ENCODE measurements around the gene ADGRA1. TPM values are rescaled to one million over a fixed set of nuclear protein-coding genes. Genes with fewer than 3 reads are reported as not detected.
A peak's percentile ranks its signal among the peaks of the same experiment; 100 is the strongest.

Gene ADGRA1
- total and polyA plus RNA-seq, 2 of the 8 experiments (the other 6 are each of a cell fraction or from before 2014, with no cell fraction given), result 0.17 to 0.21 TPM

- ChIA-PET POLR2A (ENCODE audit: partially characterized antibody) (no interaction called here), CTCF (ENCODE audit: partially characterized antibody) (interaction anchor here (0.6 to 0.7 kb wide), 3 partner anchors 17 to 229 kb away, joined by 3 to 4 read pairs (median 3); no protein-coding TSS in a partner anchor)
- TF ChIP-seq SUZ12 (IDR thresholded peaks at IDR 0.05; ENCODE audit: low read length) (no peak), TAF7 (optimal IDR thresholded peaks at IDR 0.05; ENCODE audit: borderline replicate concordance, low read depth, low read length) (no peak), BACH1 (IDR thresholded peaks at IDR 0.05; ENCODE audit: low read length) (no peak), EP300 (IDR thresholded peaks at IDR 0.05; ENCODE audit: borderline replicate concordance in 1 of 2, low read depth in 2 of 2, low read length in 2 of 2) (no peak), KDM4A (IDR thresholded peaks at IDR 0.05; ENCODE audit: low read depth, low read length, severe bottlenecking) (no peak), SAP30 (IDR thresholded peaks at IDR 0.05; ENCODE audit: insufficient read depth, insufficient replicate concordance, low read length) (no peak), CBX5 (IDR thresholded peaks at IDR 0.05; ENCODE audit: low read depth, low read length) (no peak), HDAC2 (IDR thresholded peaks at IDR 0.05; ENCODE audit: borderline replicate concordance in 1 of 2, low read depth in 2 of 2, low read length in 2 of 2) (no peak)
- TF ChIP-seq, protein P1, sequence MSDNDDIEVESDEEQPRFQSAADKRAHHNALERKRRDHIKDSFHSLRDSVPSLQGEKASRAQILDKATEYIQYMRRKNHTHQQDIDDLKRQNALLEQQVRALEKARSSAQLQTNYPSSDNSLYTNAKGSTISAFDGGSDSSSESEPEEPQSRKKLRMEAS (IDR thresholded peaks at IDR 0.05), result no peak
- 91% methylated on average over 24 of the region's 26 CpGs; no CpG with 5 or more reads in 1 of the 2 experiments for WGBS, 2 experiments (ENCODE audit: extremely low coverage in 1 of 2, insufficient coverage in 1 of 2, insufficient read length in 1 of 2, insufficient replicate concordance in 2 of 2, low coverage in 1 of 2, low lambda C conversion rate in 2 of 2, missing lambda C conversion rate in 1 of 2)
- Histone ChIP-seq H2AK5ac (ENCODE audit: low read depth, low read length) (no peak overlapping the region), H2BK20ac (ENCODE audit: low read length) (no peak overlapping the region), H4K5ac (ENCODE audit: insufficient read length, low read depth, low read length) (no peak overlapping the region), H3K36me3 (ENCODE audit: control insufficient read depth in 2 of 4, insufficient read depth in 4 of 4, low read length in 3 of 4) (no peaks in the 10 kb centered on the region), H3K4ac (replicated peaks; ENCODE audit: insufficient read length, low read depth, low read length) (no peak overlapping the region), H3K4me3 (ENCODE audit: extremely low read depth in 1 of 4, insufficient read depth in 2 of 4, low read depth in 3 of 4, low read length in 4 of 4) (no peak overlapping the region), H3K23ac (ENCODE audit: insufficient read length) (no peak overlapping the region), H2BK12ac (ENCODE audit: low read depth, low read length) (no peak overlapping the region), H2BK5ac (ENCODE audit: low read depth, low read length) (no peak overlapping the region), H3K18ac (ENCODE audit: extremely low read depth, low read length) (no peak overlapping the region), H4K8ac (ENCODE audit: extremely low read depth, insufficient read depth, low read length) (peak overlapping the region; percentile 92; the same call in 1 of the 2 replicates), H3K9me3 (ENCODE audit: insufficient read depth in 2 of 2, low read depth in 1 of 2, low read length in 1 of 2) (no peaks in the 10 kb centered on the region; a peak in 1 of 4 replicates), H3K27ac (ENCODE audit: low read depth, low read length) (no peak overlapping the region), H3K14ac (ENCODE audit: insufficient read length) (no peak overlapping the region), H3K79me2 (ENCODE audit: control insufficient read depth in 1 of 2, insufficient read depth in 2 of 2, low read length in 2 of 2) (no peaks in the 10 kb centered on the region), H3K9ac (replicated peaks in 1 of 4; ENCODE audit: extremely low read depth in 1 of 4, low read depth in 3 of 4, low read length in 3 of 4) (no peak overlapping the region), H3K4me2 (ENCODE audit: insufficient read depth in 1 of 2, low read depth in 2 of 2, low read length in 2 of 2) (no peak overlapping the region), H4K91ac (replicated peaks; ENCODE audit: insufficient read length, low read length) (no peak overlapping the region), H3K4me1 (replicated peaks in 1 of 4; ENCODE audit: control insufficient read depth in 3 of 4, insufficient read depth in 4 of 4, low read length in 3 of 4) (peaks cover 0 to 6% (median 0%) of the 10 kb centered on the region in 4 experiments; a peak in 3 of 7 replicates), H3K79me1 (ENCODE audit: low read depth, low read length) (no peaks in the 10 kb centered on the region), H3K23me2 (ENCODE audit: low read depth, low read length) (peaks cover 11% of the 10 kb centered on the region; the same call in 1 of the 2 replicates), H4K20me1 (replicated peaks in 1 of 2; ENCODE audit: control insufficient read depth in 1 of 2, insufficient read depth in 2 of 2, low read length in 2 of 2) (peaks cover 0 to 1% of the 10 kb centered on the region in 2 experiments), H2AFZ (ENCODE audit: low read length) (no peak overlapping the region), H2BK15ac (ENCODE audit: low read length) (no peak overlapping the region), H3K56ac (replicated peaks; ENCODE audit: insufficient read length, low read depth, low read length) (no peak overlapping the region), H2BK120ac (replicated peaks; ENCODE audit: low read depth, low read length) (no peak overlapping the region), H3K27me3 (replicated peaks in 1 of 4; ENCODE audit: control insufficient read depth in 3 of 4, extremely low read depth in 1 of 4, insufficient read depth in 3 of 4, low read length in 3 of 4) (no peaks in the 10 kb centered on the region)
- FAIRE-seq, result no peak
- DNase-seq (ENCODE audit: low read depth in 1 of 2, low spot score in 2 of 2), result no peak
These were observed 20.3 kb upstream of the ADGRA1 start for GRCh38 chr10:133067149-133068105.
